ENCODE data around the gene AIP.
A peak's percentile ranks its signal among the peaks of the same experiment; 100 is the strongest.

AIP gene

DNA sequence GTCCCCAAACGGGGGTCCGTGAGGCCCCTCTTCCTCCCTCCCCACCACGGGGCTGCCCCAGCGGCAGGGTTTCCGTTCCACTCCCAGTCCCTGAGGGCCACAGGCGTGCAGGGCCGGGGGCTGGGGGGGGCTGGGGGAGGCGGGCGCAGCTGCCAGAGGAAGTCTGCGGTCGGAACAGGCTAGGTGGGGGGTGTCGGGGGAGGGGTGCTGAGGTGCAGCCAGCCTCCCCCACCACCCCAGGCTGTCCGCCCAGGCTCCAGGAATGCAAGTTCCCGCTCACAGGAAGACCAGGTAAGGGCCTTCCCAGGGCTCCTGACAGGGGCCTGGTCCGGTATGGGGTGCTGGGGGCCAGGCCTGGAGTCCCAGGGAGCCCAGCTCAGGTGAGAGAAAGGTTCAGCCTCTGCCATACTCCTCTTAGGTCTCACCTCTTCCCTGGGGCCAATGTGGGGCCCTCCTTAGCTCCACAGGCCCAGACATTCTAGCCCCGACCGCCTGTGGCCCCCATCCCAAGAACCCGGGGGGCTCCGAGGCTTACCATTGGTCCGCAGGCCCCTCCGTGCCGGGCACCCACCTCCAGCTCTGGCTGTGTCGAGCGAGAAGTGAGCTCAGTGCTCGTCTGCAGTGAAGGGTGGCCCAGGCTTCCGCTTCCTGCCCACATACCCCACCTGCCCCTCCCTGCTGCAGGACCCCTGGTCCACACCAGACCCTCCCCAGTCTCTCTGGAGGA lies 45.6 kb upstream of the AIP start, which contains the start of gene PTPRCAP:
Gene PTPRCAP (minus strand): TSS at position 601 of the 727 bp plus-strand sequence. CDS start 63 bp downstream, at position 538.
- no peak within 1 kb of the TSS for H3K4me3 ChIP-seq (ENCODE audit: low read depth, low read length)
- no peak within 1 kb of the TSS for H3K27ac ChIP-seq (ENCODE audit: extremely low read depth, low read depth, low read length)
- H3K9me3 ChIP-seq (ENCODE audit: control insufficient read depth, insufficient read depth, low read depth, low read length): no peaks in the 10 kb centered on the region
- H3K36me3 ChIP-seq (ENCODE audit: control insufficient read depth in 2 of 2, insufficient read depth in 1 of 2, low read length in 2 of 2): peaks cover 0 to 86% of the 10 kb centered on the region in 2 experiments; a peak in 1 of 3 replicates
- TF ChIP-seq GLIS2 (tag by site-specific recombination; IDR thresholded peaks at IDR 0.05) (peak; percentile 37; the same call in 1 of the 2 replicates), ZNF214 (tag by site-specific recombination; IDR thresholded peaks at IDR 0.05; ENCODE audit: borderline replicate concordance) (no peak), ZNF266 (tag by site-specific recombination; IDR thresholded peaks at IDR 0.05; ENCODE audit: low read depth) (no peak), ZNF785 (tag by site-specific recombination; IDR thresholded peaks at IDR 0.05) (no peak), ZIC2 (tag by site-specific recombination; IDR thresholded peaks at IDR 0.05) (no peak)
- TF ChIP-seq, protein P1, sequence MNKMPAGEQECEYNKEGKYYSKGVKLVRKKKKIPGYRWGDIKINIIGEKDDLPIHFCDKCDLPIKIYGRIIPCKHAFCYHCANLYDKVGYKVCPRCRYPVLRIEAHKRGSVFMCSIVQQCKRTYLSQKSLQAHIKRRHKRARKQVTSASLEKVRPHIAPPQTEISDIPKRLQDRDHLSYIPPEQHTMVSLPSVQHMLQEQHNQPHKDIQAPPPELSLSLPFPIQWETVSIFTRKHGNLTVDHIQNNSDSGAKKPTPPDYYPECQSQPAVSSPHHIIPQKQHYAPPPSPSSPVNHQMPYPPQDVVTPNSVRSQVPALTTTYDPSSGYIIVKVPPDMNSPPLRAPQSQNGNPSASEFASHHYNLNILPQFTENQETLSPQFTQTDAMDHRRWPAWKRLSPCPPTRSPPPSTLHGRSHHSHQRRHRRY (tag by site-specific recombination; IDR thresholded peaks at IDR 0.05): no peak
- no peaks in the 10 kb centered on the region for H3K4me1 ChIP-seq (ENCODE audit: control insufficient read depth, insufficient read depth, low read length)
- ChIA-PET POLR2A (interaction anchor here (0.6 to 2.6 kb wide), 9 partner anchors 9 to 1549 kb away, joined by 3 to 11 read pairs (median 4); partner anchors contain the start of genes FIBP, PPP1CA, RPS6KB2 and TMEM134), CTCF (interaction anchor here (1.2 kb wide), 1 partner anchor 35 kb away, joined by 5 read pairs; the partner anchor contains the start of gene PPP1CA)

GRCh38 chr11:67437809-67438157 lies 45.0 kb upstream of the AIP start:
- no peaks in the 10 kb centered on the region for H3K9me3 ChIP-seq (ENCODE audit: control insufficient read depth, insufficient read depth, low read depth, low read length)
- no peak for TF ChIP-seq ZNF394 (tag by site-specific recombination; IDR thresholded peaks at IDR 0.05; ENCODE audit: borderline replicate concordance)
- TF ChIP-seq GFI1B (tag by site-specific recombination; IDR thresholded peaks at IDR 0.05): no peak
- TF ChIP-seq ZNF366 (tag by site-specific recombination; conservative IDR thresholded peaks at IDR 0.05): no peak
- no peak for TF ChIP-seq ZNF561 (tag by site-specific recombination; IDR thresholded peaks at IDR 0.05; ENCODE audit: borderline replicate concordance)
- TF ChIP-seq OVOL3 (tag by site-specific recombination; IDR thresholded peaks at IDR 0.05): no peak
- no peak for TF ChIP-seq ZNF324 (tag by site-specific recombination; IDR thresholded peaks at IDR 0.05)
- TF ChIP-seq, protein P2, sequence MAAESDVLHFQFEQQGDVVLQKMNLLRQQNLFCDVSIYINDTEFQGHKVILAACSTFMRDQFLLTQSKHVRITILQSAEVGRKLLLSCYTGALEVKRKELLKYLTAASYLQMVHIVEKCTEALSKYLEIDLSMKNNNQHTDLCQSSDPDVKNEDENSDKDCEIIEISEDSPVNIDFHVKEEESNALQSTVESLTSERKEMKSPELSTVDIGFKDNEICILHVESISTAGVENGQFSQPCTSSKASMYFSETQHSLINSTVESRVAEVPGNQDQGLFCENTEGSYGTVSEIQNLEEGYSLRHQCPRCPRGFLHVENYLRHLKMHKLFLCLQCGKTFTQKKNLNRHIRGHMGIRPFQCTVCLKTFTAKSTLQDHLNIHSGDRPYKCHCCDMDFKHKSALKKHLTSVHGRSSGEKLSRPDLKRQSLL (tag by site-specific recombination; IDR thresholded peaks at IDR 0.05): no peak
- no peak for TF ChIP-seq ZNF777 (tag by site-specific recombination; IDR thresholded peaks at IDR 0.05; ENCODE audit: borderline replicate concordance)
- TF ChIP-seq ZNF48 (tag by site-specific recombination; IDR thresholded peaks at IDR 0.05): no peak
- TF ChIP-seq, protein P3, sequence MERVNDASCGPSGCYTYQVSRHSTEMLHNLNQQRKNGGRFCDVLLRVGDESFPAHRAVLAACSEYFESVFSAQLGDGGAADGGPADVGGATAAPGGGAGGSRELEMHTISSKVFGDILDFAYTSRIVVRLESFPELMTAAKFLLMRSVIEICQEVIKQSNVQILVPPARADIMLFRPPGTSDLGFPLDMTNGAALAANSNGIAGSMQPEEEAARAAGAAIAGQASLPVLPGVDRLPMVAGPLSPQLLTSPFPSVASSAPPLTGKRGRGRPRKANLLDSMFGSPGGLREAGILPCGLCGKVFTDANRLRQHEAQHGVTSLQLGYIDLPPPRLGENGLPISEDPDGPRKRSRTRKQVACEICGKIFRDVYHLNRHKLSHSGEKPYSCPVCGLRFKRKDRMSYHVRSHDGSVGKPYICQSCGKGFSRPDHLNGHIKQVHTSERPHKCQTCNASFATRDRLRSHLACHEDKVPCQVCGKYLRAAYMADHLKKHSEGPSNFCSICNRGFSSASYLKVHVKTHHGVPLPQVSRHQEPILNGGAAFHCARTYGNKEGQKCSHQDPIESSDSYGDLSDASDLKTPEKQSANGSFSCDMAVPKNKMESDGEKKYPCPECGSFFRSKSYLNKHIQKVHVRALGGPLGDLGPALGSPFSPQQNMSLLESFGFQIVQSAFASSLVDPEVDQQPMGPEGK (tag by site-specific recombination; IDR thresholded peaks at IDR 0.05): no peak
- H3K4me1 ChIP-seq (ENCODE audit: control insufficient read depth, insufficient read depth, low read length): no peaks in the 10 kb centered on the region
- no peak overlapping the region for H3K27ac ChIP-seq (ENCODE audit: extremely low read depth, low read depth, low read length)
- CTCF ChIA-PET: interaction anchor here (0.7 kb wide), 1 partner anchor 37 kb away, joined by 4 read pairs; the partner anchor contains the start of gene PPP1CA
- POLR2A ChIA-PET: interaction anchor here (0.6 to 2.6 kb wide), 7 partner anchors 10 to 1550 kb away, joined by 3 to 11 read pairs (median 6); partner anchors contain the start of genes FIBP, PPP1CA, RPS6KB2 and TMEM134
- H3K4me3 ChIP-seq (ENCODE audit: low read depth, low read length): no peak overlapping the region
- peaks cover 0 to 83% of the 10 kb centered on the region in 2 experiments; a peak in 1 of 3 replicates for H3K36me3 ChIP-seq (ENCODE audit: control insufficient read depth in 2 of 2, insufficient read depth in 1 of 2, low read length in 2 of 2)

All from HEK293 (cell line).